HEK293 (cell line): ENCODE data around the gene HPD.

Source experiments
- TCF7L2 ChIP-seq: IDR thresholded peaks from 2 replicates; pipeline ENCODE4 v1.6.1; 2011; ENCODE audit warnings: low read depth, mild to moderate bottlenecking, inconsistent platforms, low read length, moderate library complexity, borderline replicate concordance
- ZNF146 ChIP-seq: fragments of 450-650 bp; formaldehyde crosslinking; IDR thresholded peaks from 2 replicates; pipeline ENCODE4 v1.5.1; 2016; ENCODE audit warnings: missing biosample characterization, missing genetic modification characterization
- ZNF174 ChIP-seq: fragments of 450-650 bp; formaldehyde crosslinking; IDR thresholded peaks from 2 replicates; pipeline ENCODE4 v1.5.0; 2017; ENCODE audit warnings: missing biosample characterization, mild to moderate bottlenecking, missing genetic modification characterization
- ZNF175 ChIP-seq: fragments of 450-650 bp; formaldehyde crosslinking; IDR thresholded peaks from 2 replicates; pipeline ENCODE4 v1.5.1; 2016; ENCODE audit warnings: missing biosample characterization, missing genetic modification characterization
- ZNF24 ChIP-seq: fragments of 450-650 bp; formaldehyde crosslinking; IDR thresholded peaks from 2 replicates; pipeline ENCODE4 v1.5.1; 2016; ENCODE audit warnings: missing biosample characterization, missing genetic modification characterization
- ZNF433 ChIP-seq: fragments of 450-650 bp; formaldehyde crosslinking; IDR thresholded peaks from 2 replicates; pipeline ENCODE4 v1.5.1; 2016; ENCODE audit warnings: missing biosample characterization, missing genetic modification characterization, low read depth
- ZNF558 ChIP-seq: fragments of 450-650 bp; formaldehyde crosslinking; IDR thresholded peaks from 2 replicates; pipeline ENCODE4 v1.5.1; 2016; ENCODE audit warnings: missing biosample characterization, missing genetic modification characterization
- ZNF654 ChIP-seq: fragments of 450-650 bp; formaldehyde crosslinking; IDR thresholded peaks from 2 replicates; pipeline ENCODE4 v1.5.1; 2016; ENCODE audit warnings: low read depth, missing biosample characterization, missing genetic modification characterization
- ZXDB ChIP-seq: fragments of 450-650 bp; formaldehyde crosslinking; IDR thresholded peaks from 2 replicates; pipeline ENCODE4 v1.5.1; 2016; ENCODE audit warnings: missing biosample characterization, missing genetic modification characterization
- TF ChIP-seq, protein P1 (sequence below): fragments of 450-650 bp; formaldehyde crosslinking; IDR thresholded peaks from 2 replicates; pipeline ENCODE4 v1.5.1; 2016; ENCODE audit warnings: missing biosample characterization, missing genetic modification characterization
- TF ChIP-seq, protein P2 (sequence below): fragments of 450-650 bp; formaldehyde crosslinking; IDR thresholded peaks from 2 replicates; pipeline ENCODE4 v1.5.1; 2016; ENCODE audit warnings: missing biosample characterization, missing genetic modification characterization
- TF ChIP-seq, protein P3 (sequence below): fragments of 450-650 bp; formaldehyde crosslinking; IDR thresholded peaks from 2 replicates; pipeline ENCODE4 v1.5.1; 2016; ENCODE audit warnings: missing biosample characterization, missing genetic modification characterization
- TF ChIP-seq, protein P4 (sequence below): fragments of 450-650 bp; formaldehyde crosslinking; IDR thresholded peaks from 2 replicates; pipeline ENCODE4 v1.5.1; 2016; ENCODE audit warnings: missing biosample characterization, missing genetic modification characterization
- TF ChIP-seq, protein P5 (sequence below): fragments of 450-650 bp; formaldehyde crosslinking; IDR thresholded peaks from 2 replicates; pipeline ENCODE4 v1.5.1; 2016; ENCODE audit warnings: missing biosample characterization, missing genetic modification characterization

DNA sequence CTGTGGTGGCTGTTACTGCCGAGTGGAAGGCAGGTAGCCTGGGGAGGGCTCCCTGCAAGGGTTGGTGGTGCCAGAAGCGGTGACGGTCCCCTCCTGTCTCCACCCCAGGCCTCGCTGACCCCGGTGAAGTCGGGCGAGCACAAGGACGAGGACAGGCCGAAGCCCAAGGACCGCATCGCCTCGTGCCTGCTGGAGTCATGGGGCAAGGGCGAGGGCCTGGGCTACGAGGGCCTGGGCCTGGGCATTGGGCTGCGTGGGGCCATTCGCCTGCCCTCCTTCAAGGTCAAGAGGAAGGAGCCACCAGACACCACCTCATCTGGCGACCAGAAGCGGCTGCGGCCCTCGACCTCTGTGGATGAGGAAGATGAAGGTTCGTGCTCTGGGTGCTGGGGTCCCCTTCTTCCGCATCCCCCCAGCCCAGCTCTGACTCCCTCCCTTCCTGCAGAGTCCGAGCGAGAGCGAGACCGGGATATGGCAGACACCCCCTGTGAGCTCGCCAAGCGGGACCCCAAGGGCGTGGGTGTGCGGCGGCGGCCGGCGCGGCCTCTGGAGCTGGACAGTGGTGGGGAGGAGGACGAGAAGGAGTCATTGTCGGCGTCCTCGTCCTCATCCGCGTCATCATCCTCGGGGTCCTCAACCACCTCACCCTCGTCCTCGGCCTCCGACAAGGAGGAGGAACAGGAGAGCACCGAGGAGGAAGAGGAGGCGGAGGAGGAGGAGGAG, 41.6 kb downstream of the HPD start:
- TF ChIP-seq ZXDB (tag by site-specific recombination) (no peak), ZNF654 (tag by site-specific recombination) (no peak), ZNF146 (tag by site-specific recombination) (no peak), ZNF558 (tag by site-specific recombination) (no peak), TCF7L2 (no peak), ZNF24 (tag by site-specific recombination) (no peak), ZNF433 (tag by site-specific recombination) (no peak), ZNF175 (tag by site-specific recombination) (no peak), ZNF174 (no peak)
- TF ChIP-seq, protein P1, sequence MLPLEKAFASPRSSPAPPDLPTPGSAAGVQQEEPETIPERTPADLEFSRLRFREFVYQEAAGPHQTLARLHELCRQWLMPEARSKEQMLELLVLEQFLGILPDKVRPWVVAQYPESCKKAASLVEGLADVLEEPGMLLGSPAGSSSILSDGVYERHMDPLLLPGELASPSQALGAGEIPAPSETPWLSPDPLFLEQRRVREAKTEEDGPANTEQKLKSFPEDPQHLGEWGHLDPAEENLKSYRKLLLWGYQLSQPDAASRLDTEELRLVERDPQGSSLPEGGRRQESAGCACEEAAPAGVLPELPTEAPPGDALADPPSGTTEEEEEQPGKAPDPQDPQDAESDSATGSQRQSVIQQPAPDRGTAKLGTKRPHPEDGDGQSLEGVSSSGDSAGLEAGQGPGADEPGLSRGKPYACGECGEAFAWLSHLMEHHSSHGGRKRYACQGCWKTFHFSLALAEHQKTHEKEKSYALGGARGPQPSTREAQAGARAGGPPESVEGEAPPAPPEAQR (tag by site-specific recombination), result no peak
- TF ChIP-seq, protein P2, sequence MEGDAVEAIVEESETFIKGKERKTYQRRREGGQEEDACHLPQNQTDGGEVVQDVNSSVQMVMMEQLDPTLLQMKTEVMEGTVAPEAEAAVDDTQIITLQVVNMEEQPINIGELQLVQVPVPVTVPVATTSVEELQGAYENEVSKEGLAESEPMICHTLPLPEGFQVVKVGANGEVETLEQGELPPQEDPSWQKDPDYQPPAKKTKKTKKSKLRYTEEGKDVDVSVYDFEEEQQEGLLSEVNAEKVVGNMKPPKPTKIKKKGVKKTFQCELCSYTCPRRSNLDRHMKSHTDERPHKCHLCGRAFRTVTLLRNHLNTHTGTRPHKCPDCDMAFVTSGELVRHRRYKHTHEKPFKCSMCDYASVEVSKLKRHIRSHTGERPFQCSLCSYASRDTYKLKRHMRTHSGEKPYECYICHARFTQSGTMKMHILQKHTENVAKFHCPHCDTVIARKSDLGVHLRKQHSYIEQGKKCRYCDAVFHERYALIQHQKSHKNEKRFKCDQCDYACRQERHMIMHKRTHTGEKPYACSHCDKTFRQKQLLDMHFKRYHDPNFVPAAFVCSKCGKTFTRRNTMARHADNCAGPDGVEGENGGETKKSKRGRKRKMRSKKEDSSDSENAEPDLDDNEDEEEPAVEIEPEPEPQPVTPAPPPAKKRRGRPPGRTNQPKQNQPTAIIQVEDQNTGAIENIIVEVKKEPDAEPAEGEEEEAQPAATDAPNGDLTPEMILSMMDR (tag by site-specific recombination), result no peak
- TF ChIP-seq, protein P3, sequence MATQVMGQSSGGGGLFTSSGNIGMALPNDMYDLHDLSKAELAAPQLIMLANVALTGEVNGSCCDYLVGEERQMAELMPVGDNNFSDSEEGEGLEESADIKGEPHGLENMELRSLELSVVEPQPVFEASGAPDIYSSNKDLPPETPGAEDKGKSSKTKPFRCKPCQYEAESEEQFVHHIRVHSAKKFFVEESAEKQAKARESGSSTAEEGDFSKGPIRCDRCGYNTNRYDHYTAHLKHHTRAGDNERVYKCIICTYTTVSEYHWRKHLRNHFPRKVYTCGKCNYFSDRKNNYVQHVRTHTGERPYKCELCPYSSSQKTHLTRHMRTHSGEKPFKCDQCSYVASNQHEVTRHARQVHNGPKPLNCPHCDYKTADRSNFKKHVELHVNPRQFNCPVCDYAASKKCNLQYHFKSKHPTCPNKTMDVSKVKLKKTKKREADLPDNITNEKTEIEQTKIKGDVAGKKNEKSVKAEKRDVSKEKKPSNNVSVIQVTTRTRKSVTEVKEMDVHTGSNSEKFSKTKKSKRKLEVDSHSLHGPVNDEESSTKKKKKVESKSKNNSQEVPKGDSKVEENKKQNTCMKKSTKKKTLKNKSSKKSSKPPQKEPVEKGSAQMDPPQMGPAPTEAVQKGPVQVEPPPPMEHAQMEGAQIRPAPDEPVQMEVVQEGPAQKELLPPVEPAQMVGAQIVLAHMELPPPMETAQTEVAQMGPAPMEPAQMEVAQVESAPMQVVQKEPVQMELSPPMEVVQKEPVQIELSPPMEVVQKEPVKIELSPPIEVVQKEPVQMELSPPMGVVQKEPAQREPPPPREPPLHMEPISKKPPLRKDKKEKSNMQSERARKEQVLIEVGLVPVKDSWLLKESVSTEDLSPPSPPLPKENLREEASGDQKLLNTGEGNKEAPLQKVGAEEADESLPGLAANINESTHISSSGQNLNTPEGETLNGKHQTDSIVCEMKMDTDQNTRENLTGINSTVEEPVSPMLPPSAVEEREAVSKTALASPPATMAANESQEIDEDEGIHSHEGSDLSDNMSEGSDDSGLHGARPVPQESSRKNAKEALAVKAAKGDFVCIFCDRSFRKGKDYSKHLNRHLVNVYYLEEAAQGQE, result no peak
- TF ChIP-seq, protein P4, sequence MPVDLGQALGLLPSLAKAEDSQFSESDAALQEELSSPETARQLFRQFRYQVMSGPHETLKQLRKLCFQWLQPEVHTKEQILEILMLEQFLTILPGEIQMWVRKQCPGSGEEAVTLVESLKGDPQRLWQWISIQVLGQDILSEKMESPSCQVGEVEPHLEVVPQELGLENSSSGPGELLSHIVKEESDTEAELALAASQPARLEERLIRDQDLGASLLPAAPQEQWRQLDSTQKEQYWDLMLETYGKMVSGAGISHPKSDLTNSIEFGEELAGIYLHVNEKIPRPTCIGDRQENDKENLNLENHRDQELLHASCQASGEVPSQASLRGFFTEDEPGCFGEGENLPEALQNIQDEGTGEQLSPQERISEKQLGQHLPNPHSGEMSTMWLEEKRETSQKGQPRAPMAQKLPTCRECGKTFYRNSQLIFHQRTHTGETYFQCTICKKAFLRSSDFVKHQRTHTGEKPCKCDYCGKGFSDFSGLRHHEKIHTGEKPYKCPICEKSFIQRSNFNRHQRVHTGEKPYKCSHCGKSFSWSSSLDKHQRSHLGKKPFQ (tag by site-specific recombination), result no peak
- TF ChIP-seq, protein P5, sequence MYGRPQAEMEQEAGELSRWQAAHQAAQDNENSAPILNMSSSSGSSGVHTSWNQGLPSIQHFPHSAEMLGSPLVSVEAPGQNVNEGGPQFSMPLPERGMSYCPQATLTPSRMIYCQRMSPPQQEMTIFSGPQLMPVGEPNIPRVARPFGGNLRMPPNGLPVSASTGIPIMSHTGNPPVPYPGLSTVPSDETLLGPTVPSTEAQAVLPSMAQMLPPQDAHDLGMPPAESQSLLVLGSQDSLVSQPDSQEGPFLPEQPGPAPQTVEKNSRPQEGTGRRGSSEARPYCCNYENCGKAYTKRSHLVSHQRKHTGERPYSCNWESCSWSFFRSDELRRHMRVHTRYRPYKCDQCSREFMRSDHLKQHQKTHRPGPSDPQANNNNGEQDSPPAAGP (tag by site-specific recombination), result no peak
